Measurements from ENCODE around the gene NUDT17.
A peak's percentile ranks its signal among the peaks of the same experiment; 100 is the strongest.

The NUDT17 gene

DNA sequence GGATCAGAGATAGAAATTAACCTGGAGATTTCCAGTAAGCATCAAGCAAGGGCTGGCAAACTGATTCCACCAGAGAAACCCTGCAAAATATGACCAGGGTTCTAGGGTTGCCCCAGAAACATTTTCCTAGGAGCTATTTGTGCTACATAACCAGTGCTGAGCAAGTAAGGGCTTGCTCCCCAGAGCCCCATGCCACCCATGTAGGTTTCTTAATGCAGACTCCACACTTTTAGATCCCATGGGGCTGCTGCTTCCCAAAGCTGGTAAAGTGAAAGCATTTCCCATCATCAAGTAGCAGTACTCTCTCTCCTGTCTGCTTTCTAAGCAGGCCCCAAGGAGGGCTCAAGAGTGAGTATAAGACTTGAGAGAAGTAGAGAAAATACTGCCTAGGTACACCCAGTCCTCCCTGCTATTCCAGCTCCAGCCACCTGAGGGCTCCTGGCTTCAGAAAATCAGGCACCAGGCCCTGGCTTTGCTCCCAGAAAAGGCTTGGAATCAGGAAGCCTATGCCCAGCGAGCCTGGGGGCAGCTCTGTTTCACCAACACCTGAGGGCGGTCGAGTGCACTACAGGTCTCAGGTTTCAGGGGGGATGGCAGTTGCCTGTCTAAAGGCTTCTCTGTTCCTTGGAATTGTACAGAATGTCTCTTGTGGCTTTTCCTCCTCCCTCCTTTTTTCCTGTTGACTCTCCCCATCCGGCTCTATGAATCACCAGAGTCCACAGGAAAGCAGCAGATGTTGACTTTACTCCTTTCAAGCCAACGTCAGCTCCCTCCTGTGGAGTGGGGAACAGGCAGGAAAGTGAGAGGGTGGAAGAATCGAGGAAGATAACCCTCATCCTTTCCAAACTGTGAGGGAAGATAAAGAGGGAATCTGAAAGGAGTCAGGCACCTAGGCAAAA, 46.4 kb downstream of the NUDT17 start:
- peak; percentile 91 to 95 for DNase-seq

DNA sequence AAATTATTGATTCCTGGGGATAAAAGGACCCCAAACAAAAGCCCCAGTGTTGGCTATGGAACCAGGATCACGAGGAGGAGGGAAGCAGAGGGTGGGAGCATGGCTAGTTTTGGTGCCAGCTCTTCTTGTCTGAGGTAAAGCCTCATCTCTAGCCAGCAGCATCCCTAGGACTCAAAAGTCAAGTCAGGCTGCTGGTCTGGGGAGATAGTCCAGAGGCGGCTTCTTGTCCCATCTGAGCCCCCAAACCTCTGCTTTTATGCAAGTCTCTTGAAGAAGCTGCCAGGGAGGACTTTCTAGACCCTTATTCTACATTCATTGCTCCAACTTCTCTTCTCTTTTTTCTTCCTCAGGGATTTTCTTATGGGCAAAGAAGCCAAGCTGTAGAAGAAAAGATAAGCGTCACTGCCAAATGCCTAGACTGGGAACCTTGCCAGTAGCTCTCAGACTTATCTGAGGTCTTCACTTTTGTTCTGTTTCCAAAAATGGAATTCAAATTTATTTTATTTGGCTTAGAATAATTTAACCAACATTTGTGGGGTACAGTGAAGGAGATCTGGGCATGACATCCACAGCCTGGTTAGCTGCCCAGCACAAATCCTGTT, 47.2 kb downstream of the NUDT17 start:
- DNase-seq: no peak

DNA sequence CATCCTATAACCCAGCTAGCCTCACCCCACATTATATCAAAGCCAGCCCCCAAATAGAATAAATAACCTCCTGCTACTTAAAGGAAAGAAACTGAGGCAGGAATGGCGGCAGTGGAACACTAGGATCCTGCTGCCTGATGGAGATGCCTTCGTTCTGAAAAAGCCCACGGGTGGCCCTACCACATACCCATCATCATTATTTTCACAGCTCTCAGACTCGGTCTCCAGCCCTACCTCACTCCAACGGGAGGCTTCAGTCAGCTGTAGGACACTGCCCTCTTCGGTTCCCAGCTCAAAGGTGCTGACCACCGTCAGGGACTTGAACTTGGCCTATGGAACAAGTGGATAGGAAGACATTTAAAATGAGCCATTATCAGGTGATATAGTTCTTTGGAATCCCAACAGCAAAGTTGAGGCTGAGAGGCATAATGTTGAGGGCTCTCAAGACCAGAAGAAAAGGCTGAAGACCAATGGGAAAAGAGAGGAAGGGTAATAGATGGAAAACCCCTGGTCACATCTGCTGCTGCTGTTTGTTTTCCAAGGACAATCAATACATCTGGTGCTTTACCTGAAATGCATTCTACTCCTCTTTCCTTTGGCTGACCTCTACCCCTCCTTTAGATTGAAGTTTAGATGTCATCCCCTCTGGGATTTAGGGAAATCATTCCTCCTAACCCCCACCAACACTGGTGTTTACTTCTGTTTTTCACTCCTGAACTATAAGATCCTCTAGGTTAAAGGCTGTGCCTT, 48.1 kb downstream of the NUDT17 start:
- no peak for DNase-seq

DNA sequence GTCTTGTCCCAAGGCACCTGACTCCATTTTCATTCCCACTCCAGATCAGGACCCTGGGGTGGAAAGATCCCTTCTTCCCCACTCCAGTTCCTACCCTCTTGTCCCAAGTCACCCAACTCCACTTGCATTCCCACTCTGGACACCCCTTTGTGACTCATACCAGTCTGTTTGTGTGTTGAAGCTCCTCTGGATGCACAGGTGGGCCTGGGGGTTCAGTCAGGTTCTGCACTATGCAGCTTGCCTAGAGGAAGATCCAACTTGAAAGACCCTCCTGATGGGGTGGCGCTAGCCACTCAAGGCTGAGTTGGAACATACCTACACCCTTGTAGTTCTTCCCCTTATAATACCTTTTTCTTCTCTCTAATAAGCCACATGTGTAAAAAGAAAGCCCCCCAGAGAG, 50.0 kb downstream of the NUDT17 start:
- DNase-seq: no peak

DNA sequence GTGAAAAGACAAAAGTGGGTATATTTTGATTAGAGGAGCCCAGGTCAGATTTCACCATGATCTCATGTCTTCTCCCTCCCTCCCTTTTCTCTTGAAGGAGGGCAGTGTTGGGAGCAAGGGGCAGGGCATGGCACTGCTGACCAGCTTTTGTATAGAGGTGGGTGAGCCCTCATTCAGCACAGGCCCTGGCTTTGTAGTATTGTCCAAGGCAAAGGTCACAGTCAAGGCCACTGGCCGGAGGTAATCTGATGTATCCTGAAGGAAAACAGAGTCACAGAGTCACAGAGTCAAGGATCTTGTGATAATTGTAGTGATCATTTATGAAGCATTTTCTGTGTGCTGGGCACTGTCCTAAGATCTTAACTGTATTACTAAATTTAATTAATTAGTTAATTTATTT, 52.5 kb downstream of the NUDT17 start:
- no peak for DNase-seq

Measured in NCI-H524 (cell line).